HG03442 (cell line): ENCODE data around the gene ZNF366.

Source experiments
- ATAC-seq: cut with Tn5 transposase; IDR thresholded peaks from one replicate; pipeline ENCODE4 v1.9.1; 2021; ENCODE audit warnings: mild to moderate bottlenecking, moderate library complexity; ENCODE audit not compliant: unreplicated experiment

Gene ZNF366

DNA sequence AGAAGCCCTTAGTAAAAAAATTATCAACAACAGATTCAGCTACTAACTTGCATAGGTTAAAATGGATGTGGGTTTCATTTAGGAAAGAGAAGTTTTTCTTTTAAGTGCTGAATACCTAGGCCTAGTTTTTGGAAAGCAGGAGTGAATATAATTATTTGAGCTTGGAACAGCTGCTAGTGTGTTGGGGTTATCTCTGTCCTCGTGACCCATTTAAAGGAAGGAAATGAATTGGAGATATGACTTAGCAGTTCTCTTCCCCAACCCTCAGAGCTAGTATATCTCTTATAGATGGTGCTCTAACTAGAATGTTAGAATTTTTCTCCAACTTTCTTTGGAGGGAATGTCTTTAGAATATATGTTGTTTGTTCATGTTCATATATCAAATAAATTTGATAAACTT is 38.6 kb downstream of the ZNF366 start:
- no peak for ATAC-seq

DNA sequence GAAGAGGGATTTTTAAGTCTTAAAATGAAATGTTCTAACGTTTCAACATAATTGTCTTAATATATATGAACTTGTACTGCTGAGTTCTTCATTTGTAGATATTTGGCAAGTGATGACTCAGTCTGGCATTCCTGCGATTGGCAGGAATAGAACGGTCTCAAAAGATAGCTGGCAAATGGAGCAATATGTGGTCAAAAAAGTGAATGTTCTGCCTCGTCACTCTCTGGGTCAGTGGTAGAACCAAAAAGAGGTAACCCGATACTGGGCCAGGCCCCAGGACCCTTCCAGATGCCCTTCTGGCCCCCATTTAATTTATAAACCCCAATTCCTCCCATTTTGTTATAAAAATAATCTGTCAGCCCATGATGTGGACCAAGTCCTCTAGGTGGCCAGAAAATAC is 39.2 kb downstream of the ZNF366 start:
- no peak for ATAC-seq

DNA sequence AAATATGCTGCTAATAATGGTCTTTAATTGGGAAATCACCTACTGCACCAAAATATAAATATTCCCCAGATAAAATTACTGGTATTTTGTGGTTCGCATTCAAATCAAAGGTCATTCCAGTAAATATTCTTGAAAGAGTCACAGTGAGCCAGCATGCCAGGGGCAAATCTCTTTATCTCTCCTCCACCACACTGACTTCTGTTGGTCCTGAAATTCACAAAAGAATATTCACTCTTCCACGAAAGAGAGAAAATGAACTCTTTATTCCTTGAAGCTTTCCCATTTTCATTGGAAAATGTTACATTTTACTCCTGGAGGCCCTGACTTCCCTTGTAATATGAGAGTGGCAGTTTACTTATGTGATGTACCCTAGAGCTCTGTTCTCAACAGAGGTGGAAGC is 39.7 kb downstream of the ZNF366 start:
- no peak for ATAC-seq

DNA sequence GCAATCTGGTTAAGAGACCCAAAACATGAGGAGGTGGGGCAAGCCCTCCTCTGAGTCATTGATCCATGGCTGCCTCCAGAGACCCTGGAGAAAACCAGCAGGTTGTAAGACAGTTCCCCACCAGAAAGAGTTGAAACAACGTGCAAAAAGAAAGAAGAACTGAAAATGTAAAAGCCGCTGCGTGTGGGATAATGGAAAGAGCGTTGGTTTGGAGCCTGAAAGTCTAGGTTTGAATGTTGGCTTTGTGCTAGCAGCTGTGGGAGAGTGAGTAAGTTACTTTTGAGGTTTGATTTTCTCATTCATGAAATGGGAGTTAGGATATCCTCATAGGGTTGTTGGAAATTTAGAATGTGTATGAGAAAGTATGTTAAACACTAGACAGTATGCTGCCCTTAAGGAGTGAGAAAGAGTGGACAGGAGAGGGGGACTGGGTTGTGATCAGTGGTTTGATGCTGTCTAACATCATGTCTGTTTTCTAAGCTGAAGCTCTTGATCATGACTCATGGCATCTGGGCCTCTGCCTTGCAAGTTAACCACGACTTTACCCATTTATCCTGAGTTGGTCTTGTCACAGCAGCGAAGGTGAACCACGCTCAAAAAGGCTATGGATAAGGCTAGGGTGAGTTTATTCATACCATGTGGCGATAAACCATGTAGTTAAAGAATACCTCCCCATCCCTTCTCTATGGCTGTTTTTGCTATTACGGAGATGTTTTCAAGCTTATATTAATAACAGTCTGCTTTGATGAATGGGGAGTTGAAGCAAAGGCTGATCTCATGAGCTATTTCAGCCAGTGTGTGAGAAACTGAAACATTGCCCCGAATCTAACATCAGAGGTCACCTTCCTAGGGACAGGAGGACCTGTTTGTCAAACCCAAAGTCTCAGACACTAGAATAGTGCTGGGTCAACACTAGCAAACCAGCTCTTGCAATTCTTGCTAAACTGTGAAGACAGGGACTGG is 41.3 kb downstream of the ZNF366 start:
- peak; percentile 61 for ATAC-seq

GRCh38 chr5:72465066-72465465 is 42.1 kb downstream of the ZNF366 start:
- ATAC-seq: peak; percentile 29

- ATAC-seq: no peak
Observed at GRCh38 chr5:72464071-72464470, 43.1 kb downstream of the ZNF366 start.

DNA sequence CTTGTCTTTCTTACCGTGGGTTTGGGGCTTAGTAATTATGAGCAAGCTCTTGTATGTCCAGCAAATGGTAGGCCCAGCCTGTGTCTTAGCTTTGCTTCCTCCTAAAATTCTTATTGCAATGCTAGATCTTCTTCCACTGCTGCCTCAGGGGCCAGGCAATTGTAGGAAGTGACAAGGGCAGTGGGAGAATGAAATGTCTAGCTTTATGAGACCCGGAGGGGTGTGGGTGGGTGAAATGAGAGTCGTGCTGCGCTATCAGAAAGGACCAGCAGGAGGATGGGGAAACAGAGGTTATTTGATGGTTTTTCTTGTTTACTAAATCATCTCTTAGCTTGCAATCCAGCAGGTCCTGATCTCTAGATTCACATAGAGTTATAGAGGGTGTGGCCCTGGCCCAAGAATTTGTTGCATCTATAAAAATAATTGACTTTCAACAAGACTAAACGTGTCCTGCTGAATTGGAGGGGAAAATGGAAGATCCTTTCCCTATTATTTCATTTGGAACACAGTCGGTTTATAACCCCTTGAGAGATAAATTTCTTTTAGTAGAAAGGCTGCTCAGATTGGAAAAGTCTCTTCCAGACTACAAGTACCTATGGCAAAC is 43.7 kb downstream of the ZNF366 start:
- ATAC-seq: no peak

DNA sequence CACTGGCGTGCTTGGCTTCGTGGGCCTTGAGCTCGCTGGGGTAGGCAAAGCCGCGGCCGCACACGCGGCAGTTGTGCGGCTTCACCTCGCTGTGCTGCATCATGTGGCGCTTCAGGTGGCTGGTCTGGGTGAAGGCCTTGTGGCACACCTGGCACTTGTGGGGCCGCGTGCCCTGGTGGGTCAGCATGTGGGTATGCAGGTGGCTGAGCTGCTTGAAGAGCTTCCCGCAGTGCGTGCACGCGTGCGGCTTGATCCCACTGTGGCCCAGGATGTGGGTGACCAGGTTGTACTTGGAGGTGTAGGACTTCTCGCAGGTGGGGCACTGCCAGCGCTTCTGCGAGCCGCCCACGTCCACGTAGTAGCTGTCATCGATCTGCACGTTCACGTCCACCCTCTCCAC is 46.8 kb downstream of the ZNF366 start:
- ATAC-seq: no peak

GRCh38 chr5:72459913-72460312 is 47.3 kb downstream of the ZNF366 start:
- ATAC-seq: no peak

GRCh38 chr5:72459089-72459661 is 48.0 kb downstream of the ZNF366 start:
- ATAC-seq: peak; percentile 35

DNA sequence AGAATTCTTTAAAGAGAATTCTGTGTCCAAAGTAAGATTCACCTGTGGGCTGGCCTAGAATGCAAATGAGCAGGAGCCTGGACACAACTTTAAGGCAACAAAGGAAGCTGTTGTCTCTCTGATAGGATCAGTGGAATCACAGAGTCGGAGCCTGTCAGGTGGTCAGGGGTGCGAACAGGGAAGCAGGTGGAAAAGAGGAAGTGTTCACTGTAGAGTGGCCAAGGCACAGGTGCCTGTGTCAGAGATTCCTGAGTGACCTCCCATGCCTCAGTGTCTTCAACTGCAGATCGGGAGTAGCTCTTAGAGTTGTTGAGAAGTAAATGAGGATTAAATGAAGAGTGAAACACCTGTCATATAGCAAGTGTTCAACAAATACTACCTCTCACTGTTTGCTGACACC is 48.8 kb downstream of the ZNF366 start:
- ATAC-seq: no peak

GRCh38 chr5:72457491-72457890 is 49.7 kb downstream of the ZNF366 start:
- ATAC-seq: no peak

DNA sequence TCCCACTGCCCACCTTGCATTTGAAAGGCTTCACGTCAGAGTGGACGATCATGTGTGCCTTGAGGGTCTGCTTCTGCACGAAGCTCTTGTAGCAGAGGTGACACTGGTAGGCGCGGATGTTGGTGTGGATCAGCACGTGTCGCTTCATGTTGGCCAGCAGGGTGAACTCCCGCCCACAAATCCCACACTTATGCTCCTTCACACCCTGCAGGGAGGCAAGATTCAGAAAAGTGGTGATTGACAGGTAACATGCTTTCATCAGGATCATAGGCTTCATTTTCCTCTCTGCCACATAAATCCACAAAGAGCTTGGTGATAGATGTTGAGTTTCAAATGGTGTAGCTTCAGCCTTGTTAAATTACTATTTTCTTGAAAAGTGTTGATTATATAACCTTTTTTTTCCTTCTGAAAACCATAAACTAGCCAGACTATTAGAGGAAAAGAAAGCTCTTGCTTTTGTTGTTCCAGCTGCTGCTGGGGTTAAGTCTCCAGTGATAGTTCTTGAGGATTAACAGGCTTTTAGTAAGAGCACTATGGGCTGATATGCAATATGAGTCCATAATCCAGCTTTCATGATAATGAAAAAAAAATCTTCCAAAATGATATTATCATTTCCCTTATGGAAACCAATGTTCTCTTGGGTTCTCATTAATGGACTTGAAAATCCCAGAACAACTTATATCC is 50.7 kb downstream of the ZNF366 start:
- no peak for ATAC-seq

- no peak for ATAC-seq
Observed at GRCh38 chr5:72455476-72455875, 51.7 kb downstream of the ZNF366 start.

- ATAC-seq: no peak
Observed at GRCh38 chr5:72454996-72455395, 52.2 kb downstream of the ZNF366 start.

DNA sequence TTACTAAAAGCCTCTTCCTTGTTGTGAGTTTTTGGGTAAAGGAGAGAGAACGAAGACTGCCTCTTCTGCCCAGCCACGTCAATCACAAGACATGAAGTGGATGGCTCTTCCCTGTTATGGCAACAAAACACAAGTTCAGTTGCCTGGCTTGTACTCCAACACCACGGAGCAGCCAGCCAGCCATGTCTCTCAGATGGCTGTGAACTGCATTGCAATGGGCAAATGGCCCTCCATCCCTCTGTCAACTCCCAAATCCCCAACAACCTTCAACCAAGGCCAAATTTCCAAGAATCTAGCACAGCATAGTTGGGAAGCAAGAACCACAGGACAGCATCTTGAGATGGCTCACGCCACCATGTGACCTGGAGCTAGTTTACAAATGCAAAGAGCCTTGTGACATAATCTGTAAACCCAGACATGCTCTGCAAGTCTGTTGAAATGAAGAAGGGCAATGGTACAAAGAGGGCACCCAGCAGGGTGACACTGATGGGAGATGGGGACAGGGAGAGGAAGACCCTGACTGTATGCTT is 53.9 kb downstream of the ZNF366 start:
- no peak for ATAC-seq

- no peak for ATAC-seq
Observed at GRCh38 chr5:72452515-72453245, 54.5 kb downstream of the ZNF366 start.

GRCh38 chr5:72451741-72452505 is 55.3 kb downstream of the ZNF366 start:
- peak; percentile 79 for ATAC-seq

DNA sequence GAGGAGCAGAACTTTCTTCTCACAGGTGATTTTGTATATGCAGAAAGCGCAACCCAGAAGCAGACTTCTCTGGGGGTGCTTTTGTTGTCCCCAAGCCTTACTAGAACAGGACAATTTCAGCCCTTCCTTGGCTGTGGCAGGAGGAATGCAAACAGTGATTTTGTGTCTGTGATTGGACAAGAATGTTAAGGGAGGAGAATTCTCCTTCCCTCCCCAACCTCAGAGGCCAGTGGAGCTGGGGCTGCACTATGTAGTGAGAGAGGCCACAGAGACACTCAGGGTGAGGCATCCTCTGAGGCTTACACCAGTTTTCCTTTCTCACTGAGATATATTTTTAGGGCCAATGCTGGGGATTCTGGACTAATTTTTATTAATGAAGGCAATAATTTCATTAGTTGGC is 58.8 kb downstream of the ZNF366 start:
- ATAC-seq: no peak

GRCh38 chr5:72447751-72448150 is 59.5 kb downstream of the ZNF366 start:
- ATAC-seq: no peak
